ENCODE results near the gene CIB4.

CIB4 gene

DNA sequence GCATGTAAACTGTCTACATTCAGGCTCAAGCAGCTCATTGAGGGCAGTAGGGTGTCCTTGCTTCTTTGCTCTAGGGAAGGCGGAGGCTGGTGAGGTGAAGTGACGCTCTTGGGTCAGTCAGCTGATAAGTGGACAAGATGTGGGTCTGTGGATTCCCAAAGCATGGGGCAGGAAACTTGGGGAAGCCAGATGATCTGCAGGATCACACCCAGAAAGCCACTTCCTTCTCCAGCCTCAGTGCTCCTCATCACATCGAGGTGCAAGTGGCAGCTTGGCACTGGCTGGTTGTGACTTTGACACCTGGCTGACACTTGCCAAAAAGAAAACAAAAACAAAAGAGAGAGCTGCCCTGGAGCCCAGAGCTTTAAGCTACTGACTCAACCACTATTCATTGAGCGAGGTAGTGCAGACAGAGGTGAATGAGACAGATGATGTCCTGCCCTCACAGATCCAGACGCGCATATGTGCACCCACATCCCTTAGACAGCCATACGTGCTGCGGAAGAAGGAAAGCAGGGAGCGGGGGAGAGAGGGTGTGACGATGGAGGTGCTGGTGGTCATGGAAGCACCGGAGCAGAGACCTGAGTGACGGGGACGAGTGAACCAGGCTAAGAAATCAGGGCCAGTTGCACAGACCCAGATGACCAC, 3.1 kb upstream of the CIB4 start:
- no peak for DNase-seq

DNA sequence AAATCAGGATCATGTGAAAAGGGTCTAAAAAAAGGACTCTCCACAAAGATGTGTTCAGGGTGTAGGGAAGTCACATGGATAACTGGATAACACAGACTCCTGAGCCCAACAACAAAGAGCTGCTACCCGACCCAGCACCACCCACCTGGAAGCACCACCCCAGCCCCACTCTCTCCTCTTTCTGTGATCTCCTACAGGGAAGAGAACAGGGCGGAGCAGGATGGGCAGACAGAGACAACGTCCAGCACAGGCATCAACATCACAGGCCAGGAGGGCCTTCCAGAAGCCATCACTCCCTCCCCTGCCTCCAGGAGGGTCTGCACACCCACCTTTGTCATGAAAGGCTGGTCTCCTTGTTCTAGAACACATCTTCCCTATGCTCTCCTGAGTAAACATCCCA, 1.3 kb upstream of the CIB4 start:
- no peak for DNase-seq

DNA sequence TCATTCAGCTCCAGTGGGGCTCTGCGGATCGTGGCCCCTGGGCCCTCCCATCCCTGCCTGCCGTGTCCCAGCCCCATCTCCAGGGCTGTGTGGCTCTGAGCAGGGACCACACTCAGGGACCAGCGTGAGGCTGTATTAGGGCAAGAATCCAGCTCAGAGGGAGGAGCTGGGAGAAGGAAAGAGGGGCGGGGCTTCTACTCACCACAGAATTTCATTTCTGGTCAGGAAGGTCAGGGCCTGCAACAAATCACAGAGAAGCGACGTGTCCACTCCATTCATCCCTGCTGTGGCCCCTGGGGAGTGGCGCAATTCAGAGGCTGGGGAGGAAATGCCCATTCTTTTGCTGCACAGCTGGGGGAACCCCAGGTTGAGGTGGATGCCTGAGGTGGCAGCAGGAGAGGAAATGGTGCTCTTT, 828 bp downstream of the CIB4 start:
- DNase-seq = no peak

DNA sequence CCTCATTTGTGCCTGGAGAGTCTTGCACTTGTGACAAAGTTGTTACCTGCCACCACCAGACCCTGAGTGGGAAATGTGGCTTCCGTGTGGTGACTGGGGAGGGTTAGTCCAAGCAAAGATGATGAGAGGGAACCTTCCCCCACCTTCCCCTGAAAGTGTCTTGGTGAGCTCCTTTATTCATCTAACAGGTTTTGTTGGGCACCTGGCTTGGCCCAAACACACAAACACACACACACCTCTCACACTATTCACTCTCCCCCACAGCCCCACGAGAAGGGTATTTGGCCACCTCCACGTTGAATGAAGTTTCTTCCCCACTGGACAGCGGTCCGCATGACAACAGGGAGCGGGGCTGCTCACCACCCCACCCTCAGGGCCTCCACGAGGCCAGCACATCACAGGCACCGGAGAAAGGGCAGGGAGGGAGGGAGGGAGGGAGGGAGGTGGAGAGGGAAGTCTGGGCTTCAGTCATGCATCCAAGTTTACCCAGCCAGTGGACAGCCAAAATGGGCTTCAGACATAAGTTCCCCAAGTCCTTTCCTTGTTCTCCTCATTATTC, 1.4 kb downstream of the CIB4 start:
- DNase-seq = no peak

DNA sequence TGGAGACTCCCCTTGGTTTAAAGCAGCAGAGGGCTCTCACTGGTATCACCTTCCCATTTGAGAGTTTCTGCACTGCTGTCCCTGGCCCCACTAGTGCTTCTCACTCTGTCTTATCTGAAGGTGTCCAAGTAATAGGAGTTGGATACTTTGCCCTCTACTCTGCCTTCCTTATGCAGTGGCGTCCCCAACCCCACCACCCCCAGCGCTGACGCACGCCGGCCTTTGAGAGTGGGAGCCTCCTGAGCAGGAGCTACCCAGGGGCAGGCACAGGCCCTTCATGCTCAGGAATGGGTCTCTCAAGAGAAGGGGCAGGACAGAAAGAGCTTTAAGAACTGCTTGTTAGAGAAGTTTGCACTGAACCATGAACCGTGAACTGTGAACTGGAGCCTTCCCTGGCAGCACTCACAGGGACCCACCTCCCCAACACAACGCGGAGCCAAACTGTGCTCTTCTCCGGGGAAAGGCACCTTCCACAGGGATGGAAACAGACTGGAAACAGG, 3.3 kb downstream of the CIB4 start:
- no peak for DNase-seq

DNA sequence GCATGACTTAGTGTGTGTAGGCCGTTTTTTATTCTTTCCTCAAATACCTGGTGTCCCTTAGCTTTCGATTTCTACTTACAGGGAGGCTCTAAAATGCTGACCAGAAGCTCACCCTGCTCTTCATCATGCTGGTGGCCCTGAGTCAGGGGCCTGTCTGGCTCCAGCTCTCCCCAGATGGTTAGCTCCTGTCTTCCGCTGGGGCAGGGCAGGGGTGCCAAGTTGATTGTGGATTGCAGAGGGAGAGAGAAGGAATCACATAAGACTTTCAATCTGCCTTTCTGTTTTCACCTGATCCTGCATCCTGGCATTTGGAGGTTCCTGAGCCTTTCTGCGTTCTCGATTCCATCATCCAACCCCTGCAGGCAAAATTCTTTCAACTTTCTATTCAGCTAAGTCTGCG, 4.2 kb downstream of the CIB4 start:
- DNase-seq = no peak

DNA sequence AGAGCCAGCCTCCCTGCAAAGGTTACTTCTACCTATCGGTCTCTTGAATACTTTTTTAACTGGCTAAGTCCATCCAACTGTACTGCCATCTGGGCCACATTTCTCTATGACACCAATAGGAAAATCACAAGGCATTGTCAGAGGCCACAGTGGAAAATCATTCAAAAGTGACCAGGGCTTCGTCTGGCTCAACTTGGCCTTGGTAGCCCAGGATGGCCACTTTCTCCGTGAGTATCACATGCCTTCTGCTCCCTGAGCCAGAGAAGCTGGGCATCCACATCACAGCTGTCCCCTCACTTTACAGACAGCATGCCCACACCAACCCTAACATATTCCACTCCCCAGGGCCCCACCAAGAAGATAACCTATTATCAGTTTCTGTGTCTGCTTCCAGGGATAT, 5.8 kb downstream of the CIB4 start:
- DNase-seq = no peak

DNA sequence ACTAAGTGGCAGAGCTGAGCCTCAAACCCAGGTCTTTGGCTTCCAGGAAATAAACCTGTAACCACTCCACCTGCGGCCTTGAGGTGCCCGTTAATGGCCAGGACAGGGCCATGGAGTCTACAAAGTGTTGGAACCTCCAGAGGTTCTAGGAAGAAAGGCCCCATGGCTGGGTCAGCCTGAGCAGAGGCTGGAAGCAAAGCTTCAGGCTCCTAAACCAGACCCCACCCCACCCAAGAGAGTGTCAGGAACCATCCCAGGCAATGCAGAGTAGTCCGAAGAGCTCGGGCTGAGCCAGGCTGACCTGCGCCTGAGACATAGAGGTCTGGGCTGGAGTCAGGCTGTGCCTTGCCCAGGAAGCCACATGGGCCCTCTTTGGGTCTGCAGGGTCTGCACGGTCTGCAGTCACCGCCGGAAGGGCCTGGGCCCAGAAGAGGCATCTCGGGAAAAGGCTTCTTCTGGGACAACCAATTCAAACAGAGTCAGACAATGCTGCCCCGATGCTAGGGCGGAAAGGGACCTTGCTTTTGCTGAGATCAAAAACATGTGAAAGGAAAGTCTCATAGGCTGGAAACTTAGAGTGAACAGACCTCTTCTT, 6.4 kb downstream of the CIB4 start:
- DNase-seq = no peak

DNA sequence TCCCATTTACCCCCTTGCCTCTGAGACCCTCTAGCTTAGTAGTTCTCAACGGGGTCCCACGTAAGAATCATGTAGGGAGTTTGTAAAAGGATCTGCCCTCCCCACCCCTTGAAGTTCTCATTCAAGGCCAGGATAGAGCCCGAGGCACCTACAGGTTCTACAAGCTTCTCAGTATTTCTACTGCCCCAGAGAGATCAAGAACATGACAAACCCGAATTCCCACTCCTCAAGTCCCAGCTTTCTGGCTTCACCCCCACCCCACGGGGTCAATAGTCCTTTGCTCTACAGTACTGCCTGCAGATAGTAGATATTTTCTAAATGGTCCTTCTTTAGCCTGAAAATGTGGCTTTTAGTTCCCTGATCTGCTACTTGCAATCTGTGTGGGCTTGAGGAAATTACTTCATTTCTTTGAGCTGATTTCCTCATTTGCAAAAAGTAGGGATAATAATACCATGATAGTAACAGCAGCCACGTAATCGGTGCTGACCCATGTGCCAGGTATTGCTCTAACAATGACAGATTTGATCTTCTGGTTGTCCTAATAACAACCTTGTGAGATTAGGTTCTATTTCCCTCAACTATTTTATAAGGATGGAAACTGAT, 7.1 kb downstream of the CIB4 start:
- no peak for DNase-seq

DNA sequence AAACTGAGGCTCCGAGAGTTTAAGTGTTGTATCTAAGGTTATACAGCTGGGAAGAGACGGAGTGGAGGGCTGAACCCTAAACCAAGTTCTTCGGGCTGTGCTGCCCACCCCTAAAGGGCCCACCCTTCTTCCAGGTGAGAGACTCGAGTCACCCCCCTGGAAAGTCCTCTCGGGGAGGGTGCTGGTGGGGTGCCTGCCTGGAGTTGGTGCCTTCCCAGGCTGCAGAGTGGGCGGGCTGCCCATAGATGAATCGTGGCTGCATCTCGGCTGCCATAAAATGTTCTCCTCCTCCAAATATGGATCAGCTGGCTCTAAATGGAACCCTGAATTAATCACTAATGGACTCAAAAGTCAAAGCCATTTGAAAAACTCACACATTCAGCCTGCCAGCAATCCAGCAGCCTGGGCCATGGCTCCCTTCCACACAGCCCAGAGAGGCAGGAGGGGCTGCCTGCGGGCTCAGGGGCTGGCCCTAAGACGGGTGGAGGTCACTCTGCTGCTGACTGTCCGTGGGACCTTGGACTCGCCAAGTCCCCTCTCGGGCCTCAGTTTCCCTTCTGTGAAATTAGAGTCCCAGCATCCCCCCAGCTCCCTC, 7.7 kb downstream of the CIB4 start:
- no peak for DNase-seq

DNA sequence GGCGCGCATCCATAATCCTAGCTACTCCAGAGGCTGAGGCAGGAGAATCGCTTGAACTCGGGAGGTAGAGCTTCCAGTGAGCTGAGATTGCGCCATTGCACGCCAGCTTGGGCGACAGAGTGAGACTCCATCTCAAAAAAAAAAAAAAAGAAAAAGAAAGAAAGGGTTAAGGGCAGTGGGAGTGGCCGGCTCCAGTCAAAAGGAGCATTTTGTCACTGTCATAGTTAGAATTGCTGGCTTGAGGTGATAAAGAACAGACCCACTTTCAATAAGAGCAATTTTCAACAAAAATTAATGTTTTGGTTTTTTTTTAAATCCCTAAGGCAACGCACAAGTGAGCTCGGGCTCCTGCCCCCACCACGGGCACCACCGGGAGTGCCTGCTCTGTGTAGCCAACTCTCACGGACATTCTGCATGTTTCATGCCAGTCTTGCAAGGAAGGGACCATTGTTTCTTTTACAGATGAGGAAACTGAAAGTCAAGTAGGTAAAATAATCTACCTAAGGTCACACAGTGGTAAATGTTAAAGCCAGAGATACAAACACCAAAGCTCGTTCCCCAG, 8.5 kb downstream of the CIB4 start:
- DNase-seq = no peak

DNA sequence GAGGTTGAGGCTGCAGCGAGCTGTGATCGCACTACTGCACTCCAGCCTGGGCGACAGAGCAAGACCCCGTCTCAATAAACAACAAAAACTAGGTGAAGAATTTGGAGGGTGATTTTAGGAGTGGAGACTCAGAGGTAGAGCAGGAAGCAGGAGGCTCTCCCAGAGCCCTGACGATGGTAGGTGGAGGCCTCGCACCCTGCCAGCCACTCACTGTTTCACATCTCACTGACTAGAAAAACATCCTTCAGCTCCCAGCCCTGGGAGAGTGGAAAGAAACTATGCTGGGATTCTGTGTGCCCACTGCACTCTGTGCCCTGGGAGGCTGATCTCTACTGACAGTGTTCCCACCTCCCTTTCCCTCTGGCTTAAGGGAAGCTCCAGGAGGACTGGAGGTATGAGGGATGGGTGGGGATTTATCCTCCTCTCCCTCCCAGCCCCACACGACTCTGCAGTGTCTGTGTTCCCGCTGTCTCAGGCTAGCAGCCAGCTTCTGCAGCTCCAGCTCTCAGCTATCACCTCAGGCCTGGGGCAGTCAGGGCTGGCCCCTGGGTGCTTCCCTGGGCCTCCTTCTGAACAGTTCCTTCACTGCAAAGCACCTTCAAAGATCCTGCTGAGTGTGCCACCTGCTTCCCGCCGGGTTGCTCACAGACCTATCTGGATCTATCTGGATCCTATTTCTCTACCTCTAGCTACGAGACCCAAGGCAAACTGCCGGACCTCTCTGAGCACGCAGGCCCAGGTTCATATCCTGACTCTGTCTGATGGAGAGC, 9.6 kb downstream of the CIB4 start:
- DNase-seq = no peak

DNA sequence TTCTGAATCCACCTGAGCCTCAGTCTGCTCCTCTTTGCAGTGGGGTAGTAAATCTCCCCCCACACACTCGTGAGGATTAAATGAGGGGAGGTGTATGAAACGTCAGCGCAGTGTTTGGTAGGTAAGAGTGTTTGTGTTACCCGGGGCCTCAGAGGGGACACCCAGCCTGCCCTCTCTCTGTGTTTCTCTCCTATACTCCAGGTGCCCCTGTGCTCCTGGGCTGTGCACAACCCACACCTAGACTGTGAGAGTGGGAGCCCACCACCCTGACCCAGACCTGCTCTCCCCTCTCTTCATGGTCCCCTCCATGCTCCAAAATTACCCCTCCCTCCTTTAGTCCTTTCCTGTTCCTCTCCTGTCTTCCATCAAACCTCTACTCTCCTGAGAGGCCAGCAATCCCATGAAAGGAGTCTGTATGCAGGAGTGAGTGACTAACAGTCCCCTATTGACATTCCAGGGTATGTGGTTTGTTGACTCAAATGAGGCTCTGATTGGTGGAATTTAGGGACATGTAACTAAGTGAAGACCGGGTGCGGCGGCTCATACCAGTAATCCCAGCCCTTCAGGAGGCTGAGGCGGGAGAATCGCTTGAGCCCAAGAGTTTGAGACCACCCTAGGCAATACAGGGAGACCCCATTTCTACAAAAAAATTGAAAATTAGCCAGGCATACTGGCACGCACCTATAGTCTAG, 10.4 kb downstream of the CIB4 start:
- no peak for DNase-seq

DNA sequence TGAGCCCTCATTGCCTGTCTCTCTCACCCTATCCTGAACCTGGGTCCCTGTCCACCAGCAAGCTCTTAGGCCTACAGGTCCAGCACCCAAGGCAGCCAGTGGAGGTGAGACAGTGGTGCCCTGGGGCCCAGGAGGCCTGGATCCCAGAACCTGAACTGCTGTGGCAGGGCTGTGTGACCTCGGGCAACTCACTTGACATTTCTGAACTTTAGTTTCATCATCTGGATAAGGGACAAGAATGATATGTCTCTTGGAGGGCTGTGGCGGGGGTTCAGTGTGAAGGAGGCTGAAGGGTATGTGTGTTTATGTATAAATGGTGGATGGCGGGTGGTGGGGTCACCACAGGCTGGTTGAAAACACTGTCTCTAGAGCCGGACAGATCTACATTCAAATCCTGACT, 10.9 kb downstream of the CIB4 start:
- no peak for DNase-seq

DNA sequence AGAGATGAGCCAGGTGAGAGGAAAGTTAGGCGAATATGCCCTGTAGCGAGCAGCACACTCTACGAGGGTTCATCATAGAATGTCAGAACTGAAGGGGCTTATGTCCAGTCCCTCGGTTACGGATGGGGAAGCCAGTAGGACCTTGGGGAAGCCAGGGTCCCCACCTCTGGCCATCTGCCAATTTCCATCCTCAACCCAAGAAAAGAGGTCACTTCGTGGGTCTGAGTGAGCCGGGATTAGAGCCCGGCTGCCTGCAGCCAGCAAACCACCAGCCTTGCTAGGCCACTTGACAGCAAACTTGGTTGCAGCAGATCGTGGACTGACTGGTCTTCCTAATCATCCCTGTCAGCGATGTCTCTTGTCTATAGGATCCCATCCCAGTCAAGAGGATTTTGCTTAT, 11.4 kb downstream of the CIB4 start:
- DNase-seq = no peak

DNA sequence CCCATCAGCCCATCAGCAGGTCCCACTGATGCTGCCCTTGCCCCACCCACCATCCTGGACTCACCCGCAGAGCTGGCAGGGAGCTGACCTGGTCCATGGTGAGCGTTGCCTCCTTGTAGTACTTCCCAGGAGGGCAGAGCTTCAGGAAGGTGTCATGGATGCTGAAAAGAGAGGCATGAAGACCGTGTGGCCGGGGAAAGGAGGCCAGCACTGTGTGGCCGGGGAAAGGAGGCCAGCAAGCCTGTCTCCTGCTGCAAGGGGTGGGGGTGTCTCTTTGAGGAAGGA, 11.9 kb downstream of the CIB4 start:
- no peak for DNase-seq

DNA sequence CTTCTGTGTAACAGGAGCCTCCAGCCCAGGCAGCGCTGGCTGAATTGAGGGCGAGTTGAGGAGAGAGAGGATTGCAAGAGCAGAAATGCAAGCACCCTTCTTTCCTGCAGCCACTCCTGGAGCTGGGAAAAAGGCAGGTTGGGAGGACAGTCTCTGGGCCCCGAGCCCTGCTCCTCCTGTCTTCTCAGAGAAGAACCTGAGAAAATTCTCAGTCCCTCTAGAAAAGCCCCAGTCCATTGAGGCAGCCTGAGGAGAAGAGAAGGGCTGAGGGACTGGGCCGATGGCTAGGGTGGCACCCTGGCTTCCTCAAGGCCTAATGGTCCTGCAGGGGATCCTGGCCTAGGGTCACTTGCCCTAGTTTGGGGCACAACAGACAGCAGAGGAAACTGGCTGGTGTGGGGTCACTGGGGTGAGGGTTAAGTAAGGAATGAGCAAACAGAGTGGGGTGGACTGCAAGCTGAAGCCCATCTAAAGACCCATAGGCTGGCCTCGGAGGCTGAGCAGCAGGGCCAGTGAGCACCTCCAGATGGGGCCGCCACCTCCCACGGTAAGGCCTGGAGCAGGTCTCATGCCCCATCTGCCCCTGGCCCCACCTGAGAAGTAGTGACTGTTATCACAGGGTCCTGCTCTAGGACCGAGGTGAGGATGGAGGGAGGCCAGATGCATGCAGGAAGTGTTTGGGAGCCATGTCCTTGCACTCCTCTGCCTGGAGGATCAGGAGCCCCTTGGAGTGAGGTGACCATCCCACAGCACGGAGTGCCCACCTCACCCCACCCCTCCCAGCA, 12.4 kb downstream of the CIB4 start:
- no peak for DNase-seq

DNA sequence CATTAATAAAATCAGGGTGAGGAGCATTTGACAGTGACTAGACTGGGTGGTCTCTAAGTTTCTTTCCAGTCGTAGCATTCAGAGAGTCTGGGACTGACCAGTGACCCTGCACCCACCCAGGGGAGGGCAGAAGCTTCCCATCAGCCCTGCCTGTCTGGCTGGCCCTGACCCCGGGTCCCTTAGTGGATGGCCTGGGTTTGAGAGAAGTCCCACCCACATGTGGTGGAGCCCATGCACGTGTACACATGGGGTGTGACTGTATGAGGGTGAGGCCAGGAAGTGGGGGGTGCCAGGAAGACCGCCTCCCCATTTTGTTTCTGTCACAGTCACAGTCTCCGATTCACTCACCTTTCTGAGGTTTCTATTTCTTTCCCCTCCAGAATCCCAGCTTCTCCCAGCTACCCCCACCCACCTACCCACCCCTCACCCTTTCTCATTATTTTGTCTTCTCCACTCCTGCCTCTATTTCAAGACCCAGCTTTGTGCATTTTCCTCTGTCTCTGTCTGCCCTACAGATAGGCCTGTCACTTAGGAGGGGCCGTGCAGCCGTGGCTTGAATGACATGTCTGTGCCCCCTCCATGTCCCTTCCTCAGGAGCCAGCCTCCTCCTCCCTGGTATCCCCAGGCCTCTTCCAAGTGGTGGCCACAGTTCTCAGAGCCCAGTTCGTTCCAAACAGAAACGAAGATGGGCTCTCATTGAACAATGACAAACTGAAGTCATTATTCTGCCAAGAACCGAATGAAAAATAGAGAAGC, 13.6 kb downstream of the CIB4 start:
- no peak for DNase-seq

DNA sequence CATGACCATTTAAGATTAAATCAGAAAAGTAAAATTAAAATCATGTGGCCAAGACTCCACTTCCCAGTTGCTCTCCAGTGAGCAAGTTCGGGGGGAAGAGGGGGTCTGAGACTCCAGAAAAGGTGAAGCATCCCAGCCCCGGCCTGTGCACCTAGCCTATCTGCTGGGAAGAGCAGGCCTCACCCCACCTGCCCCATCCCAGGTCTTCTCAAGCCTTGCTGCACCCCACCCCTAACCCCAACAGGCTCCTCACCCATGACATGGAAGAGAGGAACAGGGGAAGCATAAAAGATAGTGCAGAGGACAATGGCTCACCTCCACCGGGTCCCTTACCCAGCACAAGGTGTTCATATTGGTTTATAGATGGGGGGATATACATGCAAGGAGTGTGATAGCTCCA, 14.6 kb downstream of the CIB4 start:
- DNase-seq = no peak
